Kidney (tissue), 14 donors: ENCODE measurements around the gene TNKS1BP1. TPM values are rescaled to one million over a fixed set of nuclear protein-coding genes. Genes with fewer than 3 reads are reported as not detected.
"Not testable (repeated sequence)": the region's sequence is repeated elsewhere in the genome, so short reads cannot be mapped to it uniquely, and the experiment has no call there.

Experiments used
- DNase-seq, 5 donors: peaks; one replicate each; pipeline ENCODE4 v3.0.0-alpha.2; 2013 to 2020
- FAIRE-seq: peaks from 2 replicates; lab custom pipeline; 2012; peaks lifted over from hg19 to GRCh38; lab: Jason Lieb, UNC
- H3K27ac ChIP-seq, 2 donors: one replicate each; pipeline ENCODE4 v1.7.0; 2013; ENCODE audit warnings: low read depth in 2 of 2, low read length in 2 of 2, inconsistent platforms in 1 of 2
- H3K27me3 ChIP-seq: one replicate; pipeline ENCODE4 v1.7.1; 2013; ENCODE audit warnings: low read length, inconsistent platforms; ENCODE audit not compliant: control insufficient read depth, insufficient read depth
- H3K36me3 ChIP-seq, 3 donors: one replicate each; pipeline versions ENCODE4 v1.7.0 to v1.7.1; 2013; ENCODE audit warnings: low read length in 3 of 3, control low read depth in 1 of 3, inconsistent platforms in 1 of 3; ENCODE audit not compliant: insufficient read depth in 3 of 3, control insufficient read depth in 2 of 3
- H3K4me1 ChIP-seq, 3 donors: one replicate each; pipeline versions ENCODE4 v1.7.0 to v1.7.1; 2013; ENCODE audit warnings: low read length in 3 of 3, inconsistent platforms in 1 of 3, low read depth in 1 of 3; ENCODE audit not compliant: control insufficient read depth in 2 of 3, insufficient read depth in 2 of 3
- H3K4me3 ChIP-seq, 3 donors: one replicate each; pipeline versions ENCODE4 v1.7.0 to v1.8.1; 2013; ENCODE audit warnings: low read length in 3 of 3, control low read depth in 1 of 3, inconsistent platforms in 1 of 3
- H3K9ac ChIP-seq, 3 donors: one replicate each; pipeline versions ENCODE4 v1.7.0 to v1.7.1; 2013; ENCODE audit warnings: low read length in 3 of 3, control low read depth in 1 of 3, inconsistent platforms in 1 of 3
- H3K9me3 ChIP-seq, 3 donors: one replicate each; pipeline versions ENCODE4 v1.7.0 to v1.7.1; 2013; ENCODE audit warnings: low read length in 3 of 3, control low read depth in 1 of 3, inconsistent platforms in 1 of 3; ENCODE audit not compliant: control insufficient read depth in 2 of 3, insufficient read depth in 1 of 3
- intact Hi-C: fragments of 100-400 bp; cut with DNase I; formaldehyde crosslinking; loops from one replicate; pipeline ENCODE4 v1.11.1; 2022
- polyA plus RNA-seq: library from polyadenylated mRNA; stranded (reverse); fragments of 350-450 nt; fragmentation: Illumina TruSeq; extraction: RNeasy Lipid Tissue Mini Kit (QIAGEN cat#74804); gene quantifications from one replicate; pipeline ENCODE4 v1.2.3, GENCODE V29; 2014; ENCODE audit warnings: low read depth, low replicate concordance; ENCODE audit not compliant: insufficient read depth
- total RNA-seq: library from RNA; stranded (reverse); fragmentation: NEBNext Ultra II Directional; extraction: Animal tissue kit (Norgen Biotek cat#: 25700); gene quantifications from one replicate; pipeline ENCODE4 v1.2.1, GENCODE V29; 2021
- TF ChIP-seq, protein P1 (sequence below): IDR thresholded peaks from 3 replicates; pipeline ENCODE4 v1.5.1; 2012; ENCODE audit warnings: mild to moderate bottlenecking, moderate library complexity, borderline replicate concordance; ENCODE audit not compliant: insufficient read depth; ENCODE audit errors: extremely low read depth
- donor health status: control.
- donor health status: control.
- donor health status: control.
- donor health status: control.
- donor health status: control.
- donor health status: DM: yes; HTN: yes; CAD: no.
- donor health status: Normal renal cell carcinoma (clear cell type).

TNKS1BP1 gene
- total and polyA plus RNA-seq, 2 donors from 2014 or later: 53.3 to 206 TPM

DNA sequence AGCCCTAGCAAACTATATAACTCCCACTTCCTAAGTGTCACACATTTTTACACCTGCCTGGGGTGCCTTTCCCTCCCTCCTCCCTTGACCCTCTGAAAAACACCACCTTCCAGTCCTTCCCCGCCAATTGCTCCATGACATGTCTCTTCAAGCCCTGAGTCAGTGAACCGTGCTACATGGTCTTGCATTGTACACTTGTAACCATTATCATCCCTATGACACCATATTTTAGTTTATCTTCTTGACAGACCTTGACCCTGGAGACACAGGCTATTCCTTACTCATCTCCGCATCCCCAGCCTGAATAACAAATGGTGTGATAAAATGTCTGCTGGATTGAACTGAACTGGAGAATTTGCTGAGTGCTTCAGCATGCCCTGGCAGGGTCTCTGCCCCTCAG, 36.9 kb downstream of the TNKS1BP1 start:
- Histone ChIP-seq H3K4me3 (no peak overlapping the region), H3K36me3 (no peaks in the 10 kb centered on the region), H3K27me3 (no peaks in the 10 kb centered on the region), H3K27ac (no peak overlapping the region), H3K9ac (no peak overlapping the region), H3K9me3 (no peaks in the 10 kb centered on the region), H3K4me1 (peaks cover 0 to 4% (median 2%) of the 10 kb centered on the region in 3 donors)
- DNase-seq (no peak), FAIRE-seq (no peak)
- TF ChIP-seq, protein P1, sequence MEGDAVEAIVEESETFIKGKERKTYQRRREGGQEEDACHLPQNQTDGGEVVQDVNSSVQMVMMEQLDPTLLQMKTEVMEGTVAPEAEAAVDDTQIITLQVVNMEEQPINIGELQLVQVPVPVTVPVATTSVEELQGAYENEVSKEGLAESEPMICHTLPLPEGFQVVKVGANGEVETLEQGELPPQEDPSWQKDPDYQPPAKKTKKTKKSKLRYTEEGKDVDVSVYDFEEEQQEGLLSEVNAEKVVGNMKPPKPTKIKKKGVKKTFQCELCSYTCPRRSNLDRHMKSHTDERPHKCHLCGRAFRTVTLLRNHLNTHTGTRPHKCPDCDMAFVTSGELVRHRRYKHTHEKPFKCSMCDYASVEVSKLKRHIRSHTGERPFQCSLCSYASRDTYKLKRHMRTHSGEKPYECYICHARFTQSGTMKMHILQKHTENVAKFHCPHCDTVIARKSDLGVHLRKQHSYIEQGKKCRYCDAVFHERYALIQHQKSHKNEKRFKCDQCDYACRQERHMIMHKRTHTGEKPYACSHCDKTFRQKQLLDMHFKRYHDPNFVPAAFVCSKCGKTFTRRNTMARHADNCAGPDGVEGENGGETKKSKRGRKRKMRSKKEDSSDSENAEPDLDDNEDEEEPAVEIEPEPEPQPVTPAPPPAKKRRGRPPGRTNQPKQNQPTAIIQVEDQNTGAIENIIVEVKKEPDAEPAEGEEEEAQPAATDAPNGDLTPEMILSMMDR: no peak
- intact Hi-C loops: no loop called here

DNA sequence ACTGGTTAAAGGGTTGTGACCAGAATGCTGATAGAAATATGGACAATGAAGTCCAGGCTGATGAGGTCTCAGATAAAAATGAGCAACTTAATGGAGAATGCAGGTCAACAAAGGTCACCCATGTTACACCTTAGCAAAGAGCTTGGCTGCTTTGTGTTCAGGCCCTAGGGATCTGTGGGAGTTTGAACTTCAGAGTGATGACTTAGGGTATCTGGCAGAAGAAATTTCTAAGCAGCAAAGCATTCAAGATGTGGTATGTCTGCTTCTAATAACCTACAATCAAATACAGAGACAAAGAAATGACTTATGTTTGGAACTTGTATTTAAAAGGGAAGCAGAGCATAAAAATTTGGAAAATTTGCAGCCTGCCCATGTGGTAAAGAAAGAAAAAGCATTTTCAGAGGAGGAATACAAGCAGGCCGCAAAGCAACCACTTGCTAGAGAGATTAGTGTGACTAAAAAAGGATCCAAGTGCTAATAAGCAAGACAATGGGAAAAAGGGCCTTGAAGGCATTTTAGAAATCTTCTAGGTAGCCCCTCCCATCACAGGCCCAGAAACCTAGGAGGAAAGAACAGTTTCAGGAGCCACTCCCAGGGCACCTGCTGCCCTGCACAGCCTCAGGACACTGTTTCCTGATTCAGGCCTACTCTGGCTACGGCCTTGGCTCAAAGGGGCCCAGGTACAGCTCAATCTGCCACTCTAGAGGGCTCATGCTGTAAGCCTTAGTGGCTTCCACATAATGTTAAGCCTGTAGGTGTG, 41.3 kb downstream of the TNKS1BP1 start:
- Histone ChIP-seq H3K27ac (no peak overlapping the region), H3K9ac (no peak overlapping the region), H3K4me3 (no peak overlapping the region), H3K27me3 (no peaks in the 10 kb centered on the region), H3K36me3 (no peaks in the 10 kb centered on the region), H3K4me1 (no peaks in the 10 kb centered on the region), H3K9me3 (no peaks in the 10 kb centered on the region)
- TF ChIP-seq, protein P1: no peak
- DNase-seq: no peak
- no peak for FAIRE-seq
- intact Hi-C loops: no loop called here

DNA sequence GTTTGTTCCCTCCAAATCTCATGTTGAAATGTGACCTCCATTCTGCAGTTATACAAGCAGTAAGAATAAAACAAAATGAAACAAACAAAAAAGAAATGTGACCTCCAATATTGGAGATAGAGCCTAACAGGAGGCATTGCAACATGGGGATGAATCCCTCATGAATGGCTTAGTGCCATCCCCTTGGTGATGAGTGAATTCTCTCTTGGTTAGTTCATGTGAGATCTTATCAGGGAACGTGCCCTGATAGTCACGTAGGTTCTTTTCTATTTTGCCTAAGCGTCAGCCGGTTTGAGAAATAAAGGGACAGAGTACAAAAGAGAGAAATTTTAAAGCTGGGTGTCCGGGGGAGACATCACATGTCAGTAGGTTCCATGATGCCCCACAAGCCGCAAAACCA, 43.2 kb downstream of the TNKS1BP1 start:
- H3K9me3 ChIP-seq, FAIRE-seq, H3K27me3 ChIP-seq, H3K36me3 ChIP-seq, intact Hi-C loops, H3K4me3 ChIP-seq, DNase-seq, H3K27ac ChIP-seq, H3K9ac ChIP-seq, H3K4me1 ChIP-seq: not testable (repeated sequence)

DNA sequence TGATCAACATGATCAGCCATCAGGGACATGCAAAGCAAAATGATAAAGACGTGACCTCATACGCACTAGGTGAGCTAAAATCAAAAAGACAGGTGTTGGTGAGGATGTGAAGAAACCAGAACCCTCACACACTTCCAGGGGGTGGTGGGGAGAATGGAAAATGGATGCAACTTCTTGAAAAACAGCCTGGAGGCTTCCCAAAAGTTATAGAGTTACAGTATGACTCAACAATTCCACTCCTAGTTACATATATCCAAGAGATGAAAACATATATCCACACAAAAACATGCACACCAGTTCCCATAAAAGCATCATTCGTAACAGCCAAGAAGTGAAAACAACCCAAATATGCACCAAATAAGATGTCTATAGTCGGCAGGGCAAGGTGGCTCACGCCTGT, 45.6 kb downstream of the TNKS1BP1 start:
- Histone ChIP-seq H3K9ac (no peak overlapping the region), H3K4me3 (no peak overlapping the region), H3K27me3 (no peaks in the 10 kb centered on the region), H3K4me1 (peaks cover 2 to 8% (median 7%) of the 10 kb centered on the region in 3 donors), H3K27ac (no peak overlapping the region), H3K9me3 (no peaks in the 10 kb centered on the region), H3K36me3 (no peaks in the 10 kb centered on the region)
- DNase-seq (no peak), FAIRE-seq (no peak)
- TF ChIP-seq, protein P1: no peak
- intact Hi-C loops: no loop called here
